H1 (cell line): Measurements from ENCODE around the gene NFIC.

Experiments used
- EZH2 ChIP-seq: fragments of 200-600 bp; sonication (generic); IDR thresholded peaks from 2 replicates; pipeline ENCODE4 v1.7.1; 2012; ENCODE audit warnings: low read depth, mild to moderate bottlenecking, moderate library complexity, low read length, inconsistent platforms; ENCODE audit not compliant: severe bottlenecking
- HDAC2 ChIP-seq, 2 experiments: fragments of 300-600 bp in 1 of 2; sonication (generic) in 1 of 2; IDR thresholded peaks; 2 replicates each; pipeline ENCODE4 v1.6.1; 2011 to 2012; ENCODE audit warnings: low read depth in 2 of 2, low read length in 2 of 2, mild to moderate bottlenecking in 2 of 2, moderate library complexity in 2 of 2, borderline replicate concordance in 1 of 2, inconsistent platforms in 1 of 2
- POLR2A ChIP-seq, 2 experiments: IDR thresholded peaks; 1 replicate in 1 of 2; 2 replicates in 1 of 2; pipeline ENCODE4 v1.6.1; 2011; ENCODE audit warnings: low read depth in 2 of 2, low read length in 2 of 2, mild to moderate bottlenecking in 2 of 2; ENCODE audit errors: control extremely low read depth in 1 of 2
- POLR2AphosphoS5 ChIP-seq: IDR thresholded peaks from 2 replicates; pipeline ENCODE4 v1.6.1; 2011; ENCODE audit warnings: low read depth, low read length
- POU5F1 ChIP-seq: IDR thresholded peaks from 2 replicates; pipeline ENCODE4 v1.6.1; 2011; ENCODE audit warnings: low read depth, mild to moderate bottlenecking, low read length, moderate library complexity
- YY1 ChIP-seq: IDR thresholded peaks from 2 replicates; pipeline ENCODE4 v1.6.1; 2011; ENCODE audit warnings: low read depth, mild to moderate bottlenecking, low read length
- ZNF274 ChIP-seq: IDR thresholded peaks from 2 replicates; pipeline ENCODE4 v1.7.0; 2012; ENCODE audit warnings: low read length, borderline replicate concordance; ENCODE audit errors: extremely low read depth
- TF ChIP-seq, protein P1 (sequence below), 3 experiments: IDR thresholded peaks; 1 replicate in 2 of 3; 2 replicates in 1 of 3; pipeline versions ENCODE4 v1.5.1 to v1.6.1; 2011; ENCODE audit warnings: low read length in 3 of 3, mild to moderate bottlenecking in 3 of 3, inconsistent platforms in 2 of 3, low read depth in 1 of 3, moderate library complexity in 1 of 3; ENCODE audit not compliant: insufficient read depth in 1 of 3; ENCODE audit errors: control extremely low read depth in 1 of 3

- TF ChIP-seq, protein P1, sequence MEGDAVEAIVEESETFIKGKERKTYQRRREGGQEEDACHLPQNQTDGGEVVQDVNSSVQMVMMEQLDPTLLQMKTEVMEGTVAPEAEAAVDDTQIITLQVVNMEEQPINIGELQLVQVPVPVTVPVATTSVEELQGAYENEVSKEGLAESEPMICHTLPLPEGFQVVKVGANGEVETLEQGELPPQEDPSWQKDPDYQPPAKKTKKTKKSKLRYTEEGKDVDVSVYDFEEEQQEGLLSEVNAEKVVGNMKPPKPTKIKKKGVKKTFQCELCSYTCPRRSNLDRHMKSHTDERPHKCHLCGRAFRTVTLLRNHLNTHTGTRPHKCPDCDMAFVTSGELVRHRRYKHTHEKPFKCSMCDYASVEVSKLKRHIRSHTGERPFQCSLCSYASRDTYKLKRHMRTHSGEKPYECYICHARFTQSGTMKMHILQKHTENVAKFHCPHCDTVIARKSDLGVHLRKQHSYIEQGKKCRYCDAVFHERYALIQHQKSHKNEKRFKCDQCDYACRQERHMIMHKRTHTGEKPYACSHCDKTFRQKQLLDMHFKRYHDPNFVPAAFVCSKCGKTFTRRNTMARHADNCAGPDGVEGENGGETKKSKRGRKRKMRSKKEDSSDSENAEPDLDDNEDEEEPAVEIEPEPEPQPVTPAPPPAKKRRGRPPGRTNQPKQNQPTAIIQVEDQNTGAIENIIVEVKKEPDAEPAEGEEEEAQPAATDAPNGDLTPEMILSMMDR (IDR thresholded peaks at IDR 0.05; ENCODE audit: control extremely low read depth in 1 of 3, insufficient read depth in 1 of 3, low read depth in 1 of 3, low read length in 3 of 3), result no peak
- TF ChIP-seq EZH2 (no peak), ZNF274 (no peak), POLR2A (IDR thresholded peaks at IDR 0.05; ENCODE audit: control extremely low read depth in 1 of 2, low read depth in 2 of 2, low read length in 2 of 2) (no peak), POLR2AphosphoS5 (no peak), HDAC2 (IDR thresholded peaks at IDR 0.05; ENCODE audit: borderline replicate concordance in 1 of 2, low read depth in 2 of 2, low read length in 2 of 2) (no peak), POU5F1 (no peak), YY1 (no peak)
Observed at GRCh38 chr19:3397266-3398022, 31.1 kb downstream of the NFIC start.
